ENCODE measurements around the gene MRPS23.
A peak's percentile ranks its signal among the peaks of the same experiment; 100 is the strongest.

MRPS23 gene

DNA sequence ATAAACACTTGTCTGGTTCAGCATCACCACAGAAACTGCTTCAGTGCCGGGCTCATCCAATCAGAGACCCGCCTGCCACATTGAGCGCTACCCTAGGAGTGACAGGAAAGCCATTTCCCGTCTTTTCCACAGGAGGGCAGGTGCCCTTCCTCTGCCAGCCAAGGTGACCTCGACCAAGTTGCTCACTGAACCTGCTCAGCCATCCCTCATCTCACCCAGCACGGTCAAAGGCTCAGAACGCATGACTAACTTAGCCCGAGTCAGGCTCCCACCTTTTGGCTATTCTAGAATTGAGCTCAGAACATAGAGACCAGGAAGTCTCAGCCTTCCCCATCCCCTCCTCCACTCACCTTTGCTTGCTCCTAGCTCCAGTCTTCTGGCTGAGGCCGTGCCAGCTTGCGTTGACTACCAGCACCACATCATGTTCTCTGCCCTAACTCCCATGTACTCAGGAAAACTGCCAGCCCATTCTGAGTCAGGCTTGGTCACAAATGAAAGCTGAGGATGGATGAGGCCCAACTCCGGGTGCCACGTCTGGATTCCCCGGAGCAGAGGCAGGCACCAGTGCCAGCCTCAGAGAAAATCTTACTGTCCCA lies 15.6 kb downstream of the MRPS23 start:
- DNase-seq = peak; percentile 68

DNA sequence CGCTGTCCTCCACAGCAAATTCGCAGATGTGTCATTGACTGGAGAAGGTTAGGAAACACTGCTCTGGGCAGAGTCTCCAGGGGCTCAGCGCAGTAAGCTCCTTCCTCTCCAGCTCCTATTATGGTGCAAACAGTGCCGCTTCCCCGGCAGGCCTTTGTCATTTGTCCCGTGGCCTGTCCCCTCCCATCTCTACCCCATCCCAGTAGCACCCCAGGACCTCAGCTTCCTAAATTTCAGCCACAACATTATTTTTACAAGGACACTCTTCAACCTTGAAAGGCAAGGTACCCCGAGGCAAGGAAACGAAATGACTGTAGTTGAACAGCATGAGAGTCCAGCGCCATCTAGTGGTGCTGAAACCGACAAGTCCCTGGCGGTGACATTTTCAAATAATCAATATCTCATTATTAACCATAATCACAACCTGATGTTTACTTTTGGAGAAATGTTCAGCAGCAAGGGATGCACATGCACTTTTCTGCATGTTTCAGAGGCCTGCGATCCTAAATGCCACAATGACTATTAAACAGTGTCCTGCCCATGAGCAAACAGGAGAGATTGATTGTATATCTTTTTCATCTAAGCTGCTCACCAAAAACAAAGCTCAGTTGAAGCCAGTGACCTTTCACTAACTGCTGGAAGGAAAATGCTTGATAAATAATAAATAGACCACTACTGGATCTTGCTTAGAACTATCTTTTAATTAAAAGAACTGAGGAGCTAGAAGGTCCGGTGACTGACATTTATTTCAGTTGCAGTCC lies 16.5 kb downstream of the MRPS23 start:
- DNase-seq = peak; percentile 70

DNA sequence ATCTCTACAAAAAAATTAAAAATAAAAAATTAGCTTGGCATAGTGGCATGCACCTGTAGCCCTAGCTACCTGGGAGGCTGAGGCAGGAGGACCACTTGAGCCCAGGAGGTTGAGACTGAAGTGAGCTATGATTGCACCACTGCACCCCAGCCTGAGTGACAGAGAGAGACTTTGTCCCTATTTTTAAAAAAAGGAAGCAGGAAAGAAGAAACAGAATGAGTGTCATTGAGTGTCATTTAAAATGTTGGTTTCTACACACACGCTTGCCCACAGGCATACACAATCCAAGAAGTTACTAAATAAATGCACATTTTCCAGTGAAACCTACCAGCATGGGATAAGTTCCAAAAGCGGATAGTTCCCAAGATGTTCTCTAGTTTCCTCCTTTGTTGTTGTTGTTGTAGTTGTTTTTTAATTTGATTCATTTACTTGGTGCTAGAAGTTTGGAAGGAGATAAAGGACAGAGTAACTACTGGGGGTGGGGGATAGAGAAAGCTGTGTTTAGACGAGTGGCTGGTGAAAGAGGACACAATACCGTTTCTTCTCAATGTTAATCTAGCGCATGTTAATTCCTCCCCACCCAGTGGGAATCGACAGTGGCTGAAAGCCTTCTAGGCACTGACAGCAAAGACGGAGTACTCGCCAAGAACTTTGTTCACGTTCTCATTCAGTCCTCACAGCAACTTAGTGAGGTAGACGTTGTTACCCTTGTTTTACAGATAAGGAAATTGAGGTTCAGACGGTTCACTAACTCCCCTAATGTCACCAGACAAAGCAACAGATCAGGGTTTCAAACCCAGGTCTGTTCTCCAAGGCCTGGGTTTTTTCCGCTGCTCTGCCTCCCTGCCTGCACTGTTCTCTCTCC lies 17.3 kb downstream of the MRPS23 start:
- DNase-seq = no peak

DNA sequence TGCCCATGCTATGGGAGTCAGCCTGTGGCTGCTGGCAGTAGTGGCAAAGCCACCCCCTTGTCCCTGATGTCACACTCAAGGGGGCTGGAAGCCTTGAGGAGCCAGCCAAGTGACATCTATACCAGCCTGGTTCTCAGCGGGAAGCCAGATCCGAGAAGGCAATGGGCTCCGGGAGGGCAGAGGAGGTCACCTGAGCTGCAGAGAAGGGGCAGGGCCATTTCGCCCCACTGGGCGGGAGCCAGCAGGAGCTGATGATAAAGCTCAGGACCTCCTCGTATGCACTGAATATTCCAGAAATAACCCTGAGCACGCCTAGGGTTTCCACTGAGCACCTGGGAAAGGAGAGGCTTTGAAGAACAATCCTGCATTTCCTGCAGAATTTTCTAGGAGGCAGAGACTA lies 19.0 kb downstream of the MRPS23 start:
- DNase-seq = no peak

DNA sequence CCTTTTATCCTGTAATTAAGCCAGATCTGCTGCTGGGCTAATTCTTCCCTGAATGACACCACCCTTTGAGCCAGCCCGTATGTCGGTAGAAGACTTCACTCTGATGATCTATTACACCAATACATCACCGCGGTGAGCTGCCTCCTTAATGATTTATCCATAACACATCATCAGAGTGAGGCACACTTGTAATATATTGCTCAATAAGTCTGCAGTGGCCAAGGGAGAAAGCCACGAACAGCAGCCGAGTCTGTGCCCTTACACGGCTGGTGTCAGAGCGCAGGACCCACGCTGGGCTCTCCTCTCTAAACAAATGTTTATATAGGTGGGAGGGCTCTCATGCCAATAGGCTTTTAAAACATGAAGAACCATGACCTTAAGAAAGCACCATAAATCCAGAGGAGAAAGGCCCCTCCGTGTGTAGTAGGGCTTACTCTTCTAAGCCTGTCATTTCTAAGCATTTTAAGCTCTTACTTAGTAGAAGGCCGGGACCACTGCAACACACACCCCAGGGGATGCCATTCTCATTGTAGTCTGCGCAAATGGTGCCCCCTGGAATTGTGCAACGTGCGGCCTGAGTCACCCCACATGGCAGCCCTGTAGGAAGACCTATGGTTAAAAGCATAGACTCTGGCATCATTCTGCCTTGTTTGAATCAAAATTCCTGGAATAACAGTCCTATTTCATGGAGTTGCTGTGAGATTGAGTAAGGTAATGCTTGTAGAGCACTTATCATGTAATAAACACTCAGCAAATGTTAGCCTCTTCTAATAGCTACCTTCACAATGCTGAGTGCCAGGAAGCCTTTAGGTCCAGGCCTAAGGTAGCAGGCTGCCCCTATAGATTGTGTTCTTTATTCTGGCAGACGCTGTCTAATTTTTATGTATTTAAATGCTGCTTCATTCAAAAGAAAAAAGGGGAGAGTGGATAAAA lies 26.1 kb downstream of the MRPS23 start:
- DNase-seq = no peak

DNA sequence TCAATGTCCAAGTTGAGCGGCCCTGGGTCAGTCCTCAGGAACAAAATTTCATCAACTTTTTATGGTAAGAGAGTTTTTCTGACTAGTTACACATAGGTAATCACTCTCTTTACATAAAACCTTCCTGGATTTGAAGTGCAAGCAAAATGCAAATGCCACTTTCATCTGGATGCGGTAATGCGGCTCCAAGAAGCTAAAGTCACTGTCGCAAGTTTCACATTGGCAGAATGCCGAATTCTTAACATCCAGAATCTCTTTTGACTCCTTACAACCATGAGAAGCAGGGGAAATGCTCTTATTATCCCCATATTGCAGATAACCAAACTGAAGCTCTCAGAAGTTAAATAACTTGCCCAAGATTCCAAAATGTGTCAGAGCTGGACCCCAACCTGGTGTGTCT lies 30.0 kb downstream of the MRPS23 start:
- no peak for DNase-seq

DNA sequence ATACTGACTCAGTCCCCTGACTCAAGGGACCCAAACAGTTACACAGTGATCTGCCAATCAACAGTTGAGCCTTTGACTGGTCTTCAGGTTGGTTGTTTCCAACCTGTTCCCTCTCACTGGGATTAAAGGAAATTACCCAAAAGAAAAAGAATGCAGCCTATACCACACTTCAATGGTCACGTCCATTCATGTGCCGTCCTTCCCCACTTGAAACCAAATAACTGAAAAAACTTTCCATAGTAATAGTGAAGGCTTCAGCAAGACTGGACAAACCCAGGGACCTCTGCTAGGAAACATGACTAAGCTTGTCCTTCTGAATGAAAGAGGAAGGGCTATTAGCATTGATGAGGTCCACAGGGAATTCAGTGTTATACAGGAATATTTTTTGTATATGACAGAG lies 30.6 kb downstream of the MRPS23 start:
- DNase-seq = no peak

DNA sequence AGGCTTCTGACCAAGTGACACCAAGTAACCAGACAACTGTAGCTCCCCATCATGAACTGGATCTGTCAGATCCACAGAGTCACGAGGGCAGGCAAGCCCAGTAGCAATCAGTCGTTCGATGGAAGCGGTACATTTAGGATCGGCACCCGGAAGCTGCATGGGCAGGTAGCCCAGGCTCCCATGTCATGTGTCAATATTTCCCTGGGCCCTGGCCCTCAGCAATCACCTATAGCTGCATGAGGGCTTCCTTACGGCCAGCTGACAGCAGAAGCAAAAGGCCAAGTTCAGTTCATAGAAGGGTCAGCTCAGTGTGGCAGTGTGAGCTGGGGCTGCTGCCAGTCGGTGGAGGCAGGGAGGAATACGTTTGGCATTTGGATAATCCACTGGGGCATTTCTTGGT lies 31.8 kb downstream of the MRPS23 start:
- DNase-seq = no peak

DNA sequence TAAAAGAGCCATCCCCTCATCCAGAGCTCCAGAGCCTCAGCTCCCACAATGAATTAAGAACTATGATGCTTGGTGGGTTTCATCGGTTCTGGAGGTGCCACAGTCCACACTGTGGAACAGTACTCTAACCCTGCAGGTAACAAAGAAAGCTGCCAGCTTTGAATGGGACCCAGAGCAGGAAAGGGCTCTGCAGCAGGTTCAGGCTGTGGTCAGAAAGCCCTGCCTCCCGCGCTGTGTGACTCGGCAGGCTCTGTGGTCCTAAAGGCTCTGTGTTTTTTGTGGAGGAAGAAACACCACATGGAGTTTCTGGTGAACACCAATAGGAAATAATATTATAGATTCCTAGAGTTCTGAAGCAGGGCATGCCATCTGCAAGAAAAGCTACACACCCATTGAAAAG lies 32.5 kb downstream of the MRPS23 start:
- DNase-seq = no peak

DNA sequence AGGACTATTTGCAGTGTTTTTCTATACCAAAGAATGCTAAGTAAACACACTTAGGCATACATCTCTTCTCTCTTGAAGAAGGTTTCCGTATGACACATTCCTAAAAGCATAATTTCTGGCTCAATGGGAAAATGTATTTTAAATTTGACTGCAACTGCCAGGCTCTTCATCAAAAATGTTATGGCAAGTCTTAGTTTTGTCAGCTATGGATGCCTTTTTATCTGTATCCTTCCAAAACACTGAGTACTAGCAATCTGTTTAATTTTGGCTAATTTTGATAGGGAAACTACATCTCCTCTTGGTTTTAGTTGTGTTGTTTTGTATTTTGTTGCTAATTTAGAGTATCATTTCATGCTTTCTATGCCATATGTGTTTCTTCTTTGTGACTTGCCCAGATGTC lies 35.4 kb downstream of the MRPS23 start:
- no peak for DNase-seq

DNA sequence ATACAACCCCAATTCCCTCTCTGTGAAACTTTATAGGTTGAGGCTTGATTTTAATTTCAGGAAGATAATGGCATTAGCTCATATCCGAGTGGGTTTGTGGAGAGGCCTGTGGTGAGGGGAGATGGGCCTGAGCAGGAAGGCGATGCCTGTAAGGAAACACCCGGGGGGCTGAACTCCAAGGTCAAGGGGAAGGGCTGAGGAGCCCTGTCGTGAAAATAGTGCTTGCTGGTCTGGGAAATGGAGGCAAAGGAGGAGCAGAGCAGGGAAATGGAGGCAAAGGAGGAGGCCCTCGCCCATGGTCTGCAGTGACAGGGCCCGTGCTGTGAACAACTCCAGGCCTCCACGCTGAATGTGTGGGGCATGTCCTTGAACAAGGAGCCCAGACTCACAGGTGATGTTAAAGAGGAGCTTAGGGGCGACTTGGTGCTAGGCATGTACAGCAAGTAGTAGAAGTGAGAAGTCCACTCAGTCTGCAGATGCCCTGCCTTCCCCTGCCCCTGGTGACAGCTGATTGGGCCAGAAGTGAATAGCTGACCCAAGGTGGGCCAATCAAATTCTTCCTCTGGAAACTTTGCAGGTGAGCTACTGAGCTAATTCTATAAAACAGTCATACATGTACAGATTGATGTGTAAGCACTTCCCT lies 38.1 kb downstream of the MRPS23 start:
- DNase-seq = no peak

DNA sequence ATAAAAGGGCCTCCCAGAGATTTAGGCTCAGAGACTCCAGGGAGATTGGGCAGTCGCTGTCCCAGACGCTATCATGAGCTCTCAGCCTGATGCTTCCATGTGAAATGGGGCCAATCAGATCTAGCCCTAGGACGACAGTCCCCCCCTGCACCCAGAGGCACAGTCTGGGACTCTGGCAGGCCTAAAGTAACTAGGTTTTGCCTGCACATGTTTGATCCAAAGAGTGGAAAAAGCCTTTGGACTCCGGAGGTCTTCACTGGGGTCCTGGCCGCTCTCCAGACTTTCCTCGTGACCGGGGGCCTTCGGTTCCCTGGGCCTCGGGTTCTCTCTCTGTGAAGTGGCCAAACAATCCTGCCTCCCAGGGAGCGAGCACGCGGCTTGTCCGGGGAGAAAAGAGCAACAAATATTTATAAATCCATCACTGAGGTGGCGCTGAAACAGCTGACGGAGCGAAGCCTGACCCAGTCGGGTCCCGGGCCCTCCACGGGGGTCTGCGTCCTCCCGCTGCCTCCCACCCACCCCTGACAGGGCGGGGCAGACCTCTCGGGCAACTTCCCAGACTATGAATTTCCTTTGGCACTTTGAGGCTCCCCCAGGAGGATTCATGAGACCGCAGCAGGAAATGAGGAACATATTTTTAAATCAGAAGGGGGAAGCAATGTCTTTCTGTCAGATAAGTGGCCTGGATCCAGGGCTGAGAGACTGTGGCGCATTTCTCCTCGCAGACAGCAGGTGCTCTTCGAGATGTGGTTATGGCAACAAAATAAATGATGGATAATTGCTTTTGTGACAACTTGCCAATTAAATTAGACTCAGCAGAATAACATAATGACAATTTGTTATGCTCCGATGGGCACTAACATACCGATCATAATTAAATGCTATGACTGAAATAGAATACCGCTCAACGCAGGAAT lies 38.9 kb downstream of the MRPS23 start:
- no peak for DNase-seq

DNA sequence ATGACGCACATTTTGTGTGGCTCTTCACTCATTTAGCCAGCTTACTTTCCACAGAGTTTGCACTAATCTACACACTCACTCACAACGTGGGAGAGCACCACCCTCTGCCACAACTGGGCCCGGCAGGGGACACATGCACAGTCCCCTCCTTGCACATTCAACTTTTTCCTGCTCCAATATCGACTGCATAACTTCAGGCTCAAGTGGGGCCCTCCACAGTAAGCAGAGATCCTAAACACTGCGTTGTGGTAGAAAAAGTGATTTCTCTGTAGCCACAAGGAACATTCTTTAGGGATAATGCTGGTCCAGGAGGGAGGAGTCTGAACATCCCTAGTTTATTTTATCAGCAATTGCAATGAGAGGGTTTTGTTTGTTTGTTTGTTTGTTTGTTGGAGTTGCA lies 40.0 kb downstream of the MRPS23 start:
- DNase-seq = no peak

DNA sequence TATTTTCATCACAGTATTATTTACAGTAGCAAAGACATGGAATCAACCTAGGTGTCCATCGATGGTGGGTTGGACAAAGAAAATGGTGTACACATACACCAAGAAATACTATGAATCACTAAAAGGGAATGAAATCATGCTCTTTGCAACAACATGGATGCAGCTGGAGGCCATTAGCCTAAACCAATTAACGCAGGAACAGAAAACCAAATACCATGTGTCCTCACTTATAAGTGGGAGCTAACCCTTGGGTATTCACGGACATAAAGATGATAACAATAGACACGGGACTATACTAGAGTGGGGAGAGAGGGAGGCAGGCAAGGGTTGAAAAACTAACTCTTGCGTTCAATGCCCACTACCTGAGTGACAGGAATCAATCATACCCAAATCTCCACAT lies 41.0 kb downstream of the MRPS23 start:
- DNase-seq = no peak

DNA sequence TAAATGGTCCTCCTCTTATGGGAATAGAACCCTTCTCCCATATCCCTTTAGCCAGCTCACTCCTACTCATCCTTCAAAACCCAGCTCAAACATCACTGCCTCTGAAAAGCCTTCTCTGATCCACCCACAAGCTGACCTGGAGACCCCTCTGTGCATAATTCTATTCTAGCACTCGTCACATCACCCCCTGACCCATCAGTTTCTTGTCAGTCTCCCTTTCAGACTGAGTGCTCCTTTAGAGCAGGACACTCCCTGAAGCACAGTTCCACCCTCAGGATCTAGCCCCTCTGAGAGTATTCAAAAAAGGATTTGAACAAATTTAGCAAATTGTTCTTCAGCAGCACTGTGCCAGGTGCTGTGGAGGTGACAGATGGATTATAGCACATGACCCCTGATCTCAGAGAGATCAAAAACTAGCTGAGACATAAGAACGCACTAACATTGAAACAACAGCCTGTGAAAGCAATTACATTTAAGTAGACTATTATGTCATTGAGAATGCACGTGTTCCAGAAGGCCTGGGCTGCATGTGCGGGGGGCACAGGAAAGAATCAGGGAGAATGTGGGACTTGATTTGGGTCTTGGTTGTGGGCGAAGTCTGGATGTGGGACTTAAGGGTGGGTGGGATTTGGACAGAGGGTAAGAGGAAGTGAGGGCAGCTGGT lies 43.5 kb downstream of the MRPS23 start:
- no peak for DNase-seq

DNA sequence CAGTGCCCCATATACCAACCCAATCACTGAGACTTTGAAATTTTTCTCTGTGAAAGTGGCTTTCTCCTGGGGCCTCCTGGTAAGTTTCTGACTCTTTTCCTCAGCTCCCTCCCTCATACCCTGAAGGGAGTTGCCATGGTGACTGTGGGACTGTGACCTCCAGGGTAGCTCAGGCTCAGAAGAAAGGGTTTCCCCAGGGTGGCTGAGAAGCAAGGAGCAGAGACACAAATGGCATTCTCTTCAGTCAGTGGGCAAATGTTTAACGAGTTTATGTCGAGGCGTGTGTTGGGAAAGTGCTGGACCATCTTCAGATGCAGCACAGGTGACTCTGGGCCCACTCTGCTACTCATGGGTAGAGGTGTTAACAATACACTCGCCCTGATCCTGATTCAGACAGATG lies 46.8 kb downstream of the MRPS23 start:
- DNase-seq = no peak

DNA sequence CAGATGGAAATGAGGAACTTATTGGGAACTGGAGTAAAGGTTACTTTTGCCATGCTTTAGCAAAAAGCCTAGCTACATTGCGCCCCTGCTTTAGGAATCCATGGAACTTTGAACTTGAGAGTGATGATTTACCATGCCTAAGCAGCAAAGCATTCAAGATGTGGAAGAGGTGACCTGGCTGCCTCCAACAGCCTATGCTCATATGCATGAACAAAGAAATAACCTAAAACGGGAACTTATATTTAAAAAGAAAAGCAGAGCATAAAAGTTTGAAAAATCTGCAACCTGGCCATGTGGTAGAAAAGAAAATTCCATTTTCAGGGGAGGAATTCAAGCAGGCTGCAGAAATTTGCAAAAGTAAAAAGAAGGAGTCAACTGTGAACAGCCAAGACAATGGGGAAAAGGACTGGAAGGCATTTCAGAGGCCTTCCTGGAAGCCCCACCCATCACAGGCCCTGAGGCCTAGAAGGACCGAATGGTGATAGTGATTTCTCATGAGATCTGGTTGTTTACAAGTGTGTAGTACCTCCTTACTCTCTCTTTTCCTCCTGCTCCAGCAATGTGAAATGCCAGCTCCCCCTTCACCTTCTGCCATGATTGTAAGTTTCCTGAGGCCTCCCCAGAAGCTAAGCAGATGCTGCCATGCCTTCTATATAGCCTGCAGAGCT lies 48.7 kb downstream of the MRPS23 start:
- DNase-seq = no peak

DNA sequence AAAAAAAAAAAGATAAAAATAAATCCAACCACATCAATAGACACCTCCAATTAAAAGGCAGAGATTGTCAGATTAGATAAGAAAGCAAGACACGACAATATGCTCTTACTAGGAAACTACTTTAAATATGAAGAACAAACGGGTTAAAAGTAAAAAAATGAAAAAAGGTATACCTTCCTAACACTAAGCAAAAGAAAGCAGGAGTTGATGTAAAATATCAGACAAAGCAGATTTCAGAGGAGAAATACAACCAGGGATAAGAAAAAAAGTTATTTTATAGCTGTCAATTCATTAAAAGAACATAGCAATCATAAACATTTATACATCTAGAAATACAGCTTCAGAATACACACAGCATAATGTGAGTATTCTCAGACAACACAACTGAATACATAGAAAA lies 55.0 kb downstream of the MRPS23 start:
- DNase-seq = no peak

DNA sequence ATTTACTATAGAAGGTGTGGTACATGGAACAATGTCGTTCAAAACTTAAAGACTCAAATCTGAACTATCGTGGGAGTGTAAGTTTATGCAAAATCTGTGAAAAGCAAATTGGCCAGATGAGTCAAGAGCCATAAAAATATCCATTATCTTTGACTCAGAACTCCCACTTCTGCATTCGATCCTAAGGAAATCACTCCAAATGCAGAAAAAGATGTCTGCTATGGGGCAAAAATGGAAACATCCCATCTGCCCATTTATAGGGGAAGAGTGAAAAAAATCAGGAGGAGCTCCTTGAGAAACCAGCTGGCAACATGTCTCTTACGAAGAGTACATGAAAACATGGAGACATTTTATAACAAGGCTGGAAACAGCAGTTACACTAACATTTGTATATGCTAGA lies 61.1 kb downstream of the MRPS23 start:
- DNase-seq = no peak

DNA sequence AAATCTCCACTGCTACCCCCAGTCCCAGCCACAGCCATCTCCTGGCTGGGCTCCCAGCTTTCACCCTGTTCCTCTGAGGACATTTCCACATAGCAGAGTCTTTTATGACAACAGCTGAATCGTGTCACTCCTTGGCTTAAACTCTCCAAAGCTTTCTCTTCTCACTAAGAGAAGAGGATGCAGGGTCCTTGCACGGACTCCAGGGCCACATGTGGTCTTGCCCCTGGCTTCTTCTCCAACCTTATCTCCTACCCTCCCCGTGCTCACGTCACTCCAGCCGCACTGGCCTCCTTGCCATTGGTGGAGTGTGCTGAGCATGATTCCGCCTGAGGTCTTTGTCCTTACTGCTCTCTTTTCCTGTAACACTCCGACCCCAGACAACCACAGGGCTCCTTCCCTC lies 64.8 kb downstream of the MRPS23 start:
- no peak for DNase-seq
